PFSK-1 (cell line): ENCODE measurements around the gene DIP2C.

ENCODE experiments used
- POLR2AphosphoS5 ChIP-seq: IDR thresholded peaks from 2 replicates; pipeline ENCODE4 v1.6.1; 2012; ENCODE audit warnings: low read depth, mild to moderate bottlenecking, control low read depth, low read length, moderate library complexity
- REST ChIP-seq, 2 experiments: IDR thresholded peaks; 2 replicates each; pipeline versions ENCODE4 v1.6.1 to v1.8.0; 2011 to 2012; ENCODE audit warnings: low read depth in 2 of 2, low read length in 2 of 2, control low read depth in 1 of 2, inconsistent platforms in 1 of 2, mild to moderate bottlenecking in 1 of 2, moderate library complexity in 1 of 2; ENCODE audit not compliant: insufficient read depth in 1 of 2
- TAF1 ChIP-seq: IDR thresholded peaks from 2 replicates; pipeline ENCODE4 v1.6.1; 2012; ENCODE audit warnings: low read length, control low read depth, borderline replicate concordance; ENCODE audit not compliant: insufficient read depth

- TF ChIP-seq POLR2AphosphoS5: no peak
- TF ChIP-seq REST (IDR thresholded peaks at IDR 0.05; ENCODE audit: insufficient read depth in 1 of 2, low read depth in 2 of 2, low read length in 2 of 2): no peak
- TF ChIP-seq TAF1: no peak
These were observed 63.4 kb downstream of the DIP2C start for GRCh38 chr10:625751-626711.
